Osteoblast (primary cell): ENCODE measurements around the gene CLIC5. TPM values are rescaled to one million over a fixed set of nuclear protein-coding genes. Genes with fewer than 3 reads are reported as not detected.
A peak's percentile ranks its signal among the peaks of the same experiment; 100 is the strongest.

Source experiments
- DNase-seq: peaks from one replicate; pipeline ENCODE4 v3.0.0; 2011; ENCODE audit warnings: low spot score, mixed read lengths; ENCODE audit not compliant: insufficient read length; ENCODE audit errors: missing footprints
- H2AFZ ChIP-seq: 2 replicates; pipeline ENCODE4 v1.6.0; 2011; ENCODE audit warnings: mild to moderate bottlenecking, low read length
- H3K27ac ChIP-seq: 2 replicates; pipeline ENCODE4 v1.5.1; 2011; ENCODE audit warnings: mild to moderate bottlenecking, low read depth, low read length, moderate library complexity
- H3K27me3 ChIP-seq: 2 replicates; pipeline ENCODE4 v1.6.0; 2012; ENCODE audit warnings: mild to moderate bottlenecking, control low read depth, inconsistent platforms, low read length, moderate library complexity; ENCODE audit not compliant: insufficient read depth
- H3K36me3 ChIP-seq: 2 replicates; pipeline ENCODE4 v1.5.1; 2011; ENCODE audit warnings: mild to moderate bottlenecking, low read length, control low read depth, moderate library complexity; ENCODE audit not compliant: insufficient read depth
- H3K4me1 ChIP-seq: 2 replicates; pipeline ENCODE4 v1.5.1; 2011; ENCODE audit warnings: mild to moderate bottlenecking, low read length, control low read depth, moderate library complexity; ENCODE audit not compliant: insufficient read depth
- H3K4me2 ChIP-seq: 2 replicates; pipeline ENCODE4 v1.6.0; 2011; ENCODE audit warnings: mild to moderate bottlenecking, low read length; ENCODE audit not compliant: insufficient read depth
- H3K4me3 ChIP-seq: fragments of 200-600 bp; sonication (generic); 3 replicates; pipeline ENCODE4 v1.5.1; 2012; ENCODE audit warnings: mild to moderate bottlenecking, low read length, inconsistent platforms; ENCODE audit not compliant: insufficient read depth
- H3K79me2 ChIP-seq: 2 replicates; pipeline ENCODE4 v1.6.0; 2012; ENCODE audit warnings: mild to moderate bottlenecking, low read length, control low read depth, inconsistent platforms; ENCODE audit not compliant: insufficient read depth
- H3K9me3 ChIP-seq: 2 replicates; pipeline ENCODE4 v1.5.1; 2011; ENCODE audit warnings: low read depth, low read length, control low read depth
- H4K20me1 ChIP-seq: 2 replicates; pipeline ENCODE4 v1.6.0; 2012; ENCODE audit warnings: mild to moderate bottlenecking, low read length, control low read depth; ENCODE audit not compliant: insufficient read depth
- CTCF ChIP-seq: IDR thresholded peaks from 2 replicates; pipeline ENCODE4 v1.5.1; 2011; ENCODE audit warnings: mild to moderate bottlenecking, low read depth, low read length, moderate library complexity; ENCODE audit errors: extremely low read depth
- total RNA-seq: library from RNA; depleted of rRNA; stranded (reverse); fragments of >200 nt; gene quantifications from 2 replicates; pipeline ENCODE4 v1.2.3, GENCODE V29; 2012

CLIC5 gene
- total RNA-seq, 1 donor: not detected

DNA sequence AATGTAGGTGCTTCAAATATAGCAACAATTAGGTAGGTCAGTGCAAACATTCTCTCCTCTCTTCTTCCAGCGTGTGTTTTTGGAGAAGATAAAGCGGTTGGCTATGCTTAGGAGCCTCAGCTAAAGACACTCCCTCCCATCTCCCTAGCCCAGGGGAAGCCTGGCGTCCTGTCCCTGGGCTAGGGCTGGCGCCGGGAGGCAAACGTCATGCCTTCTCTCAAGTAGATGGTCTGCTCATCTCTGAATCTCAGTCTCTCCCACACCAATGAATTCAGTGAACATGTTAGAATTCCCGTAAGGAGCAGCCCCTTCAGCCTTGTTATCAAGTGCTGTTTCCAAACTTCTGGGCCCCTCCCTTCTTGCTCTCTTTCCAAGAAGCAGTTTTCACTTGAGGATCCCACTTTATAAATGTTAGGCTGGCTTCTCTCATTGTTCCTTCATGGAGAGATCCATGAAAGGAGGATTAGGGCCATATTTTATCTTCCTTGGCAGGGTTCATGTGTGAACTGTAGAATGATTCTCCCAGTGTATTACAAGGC, 142.8 kb downstream of the CLIC5 start:
- Histone ChIP-seq H3K27ac (no peak overlapping the region), H4K20me1 (no peaks in the 10 kb centered on the region), H3K4me1 (peaks cover 7% of the 10 kb centered on the region), H2AFZ (no peak overlapping the region), H3K9me3 (no peaks in the 10 kb centered on the region), H3K79me2 (no peaks in the 10 kb centered on the region), H3K36me3 (no peaks in the 10 kb centered on the region), H3K4me2 (no peak overlapping the region), H3K27me3 (peaks cover 8% of the 10 kb centered on the region), H3K4me3 (no peak overlapping the region)
- no peak for DNase-seq
- no peak for TF ChIP-seq CTCF

GRCh38 chr6:45870531-45870930, 145.1 kb downstream of the CLIC5 start:
- Histone ChIP-seq H4K20me1 (no peaks in the 10 kb centered on the region), H3K36me3 (no peaks in the 10 kb centered on the region), H2AFZ (peak overlapping the region; percentile 7), H3K4me3 (no peak overlapping the region), H3K4me1 (peaks cover 7% of the 10 kb centered on the region), H3K27me3 (peaks cover 8% of the 10 kb centered on the region), H3K9me3 (no peaks in the 10 kb centered on the region), H3K79me2 (no peaks in the 10 kb centered on the region), H3K4me2 (peak overlapping the region; percentile 23), H3K27ac (no peak overlapping the region)
- peak; percentile 29 for DNase-seq
- TF ChIP-seq CTCF: no peak

DNA sequence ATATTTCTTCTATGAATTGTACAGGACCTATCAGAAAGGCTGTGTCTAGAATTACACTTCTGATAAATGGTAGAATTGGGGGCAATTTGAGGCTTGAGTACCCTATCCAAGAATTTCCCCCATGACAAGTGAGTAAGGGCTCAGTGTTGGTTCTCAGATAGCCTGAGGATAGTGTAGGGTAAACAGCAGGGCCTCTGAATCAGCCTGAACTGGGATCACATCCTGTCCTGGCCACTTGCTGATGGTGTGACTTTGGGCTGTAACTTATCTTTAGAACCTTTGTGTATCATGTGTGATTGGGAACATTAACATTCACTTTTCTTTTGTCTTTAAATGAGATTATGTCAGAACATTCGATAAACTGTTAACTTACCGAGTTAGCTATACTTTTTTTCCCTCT, 151.0 kb downstream of the CLIC5 start:
- no peak overlapping the region for H3K4me3 ChIP-seq
- H3K36me3 ChIP-seq: no peaks in the 10 kb centered on the region
- no peak overlapping the region for H3K27ac ChIP-seq
- no peak for DNase-seq
- TF ChIP-seq CTCF: no peak
- H3K4me2 ChIP-seq: no peak overlapping the region
- H3K4me1 ChIP-seq: no peaks in the 10 kb centered on the region
- no peaks in the 10 kb centered on the region for H4K20me1 ChIP-seq
- H3K9me3 ChIP-seq: no peaks in the 10 kb centered on the region
- H2AFZ ChIP-seq: no peak overlapping the region
- peaks cover under 1% of the 10 kb centered on the region for H3K27me3 ChIP-seq
- H3K79me2 ChIP-seq: no peaks in the 10 kb centered on the region

DNA sequence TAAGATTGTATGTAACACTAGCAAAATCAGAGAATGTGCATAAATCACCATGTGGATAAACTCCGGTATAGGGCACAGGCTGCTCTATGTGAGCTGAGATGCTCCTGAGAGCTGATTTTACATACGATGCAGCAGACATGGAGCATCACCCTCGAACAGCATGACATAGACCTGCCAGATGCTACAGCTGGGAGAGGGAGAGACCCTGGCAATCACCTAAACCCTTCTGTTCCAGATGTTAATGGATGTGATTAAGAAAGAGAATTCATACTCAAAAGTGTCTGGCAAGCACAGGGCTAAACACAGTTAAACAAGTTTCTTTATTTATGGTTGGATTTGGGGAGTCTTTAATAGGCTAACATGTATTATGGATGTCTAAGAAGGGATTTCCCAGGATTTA, 157.0 kb downstream of the CLIC5 start:
- Histone ChIP-seq H3K4me1 (no peaks in the 10 kb centered on the region), H3K4me3 (no peak overlapping the region), H4K20me1 (no peaks in the 10 kb centered on the region), H3K27ac (no peak overlapping the region), H3K9me3 (no peaks in the 10 kb centered on the region), H3K4me2 (no peak overlapping the region), H3K79me2 (no peaks in the 10 kb centered on the region), H3K36me3 (no peaks in the 10 kb centered on the region), H3K27me3 (peaks cover 11% of the 10 kb centered on the region), H2AFZ (no peak overlapping the region)
- no peak for TF ChIP-seq CTCF
- no peak for DNase-seq
